HepG2 (cell line): ENCODE data around the gene ALAS2. TPM values are rescaled to one million over a fixed set of nuclear protein-coding genes. Genes with fewer than 3 reads are reported as not detected.
A peak's percentile ranks its signal among the peaks of the same experiment; 100 is the strongest.

Source experiments
- DMAP1 ChIP-seq: IDR thresholded peaks from 2 replicates; pipeline ENCODE4 v1.6.1; 2016
- E2F1 ChIP-seq: sonication (generic); formaldehyde crosslinking; IDR thresholded peaks from 2 replicates; pipeline ENCODE4 v1.5.0; 2020; ENCODE audit warnings: missing genetic modification reagents
- FOXA3 ChIP-seq: IDR thresholded peaks from 2 replicates; pipeline ENCODE4 v1.6.1; 2016; ENCODE audit warnings: missing genetic modification reagents, missing compliant biosample characterization
- FOXM1 ChIP-seq: sonication (generic); formaldehyde crosslinking; IDR thresholded peaks from 2 replicates; pipeline ENCODE4 v1.5.0; 2020; ENCODE audit warnings: missing genetic modification reagents
- HOXA3 ChIP-seq: sonication (generic); formaldehyde crosslinking; IDR thresholded peaks from 2 replicates; pipeline ENCODE4 v1.5.0; 2020; ENCODE audit warnings: missing genetic modification reagents
- MAZ ChIP-seq, 2 experiments: sonication (generic) in 1 of 2; formaldehyde crosslinking in 1 of 2; IDR thresholded peaks; 2 replicates each; pipeline versions ENCODE4 v1.5.0 to v1.6.1; 2012 to 2020; ENCODE audit warnings: low read depth in 2 of 2, mild to moderate bottlenecking in 2 of 2, borderline replicate concordance in 1 of 2, improper control_type of control experiment in 1 of 2, low read length in 1 of 2, missing genetic modification reagents in 1 of 2, moderate library complexity in 1 of 2
- MIER3 ChIP-seq: IDR thresholded peaks from 2 replicates; pipeline ENCODE4 v1.6.1; 2016; ENCODE audit warnings: missing compliant biosample characterization, borderline replicate concordance
- MXD3 ChIP-seq: IDR thresholded peaks from 2 replicates; pipeline ENCODE4 v1.6.1; 2016; ENCODE audit warnings: mild to moderate bottlenecking, missing biosample characterization, missing genetic modification reagents
- SRY ChIP-seq: sonication (generic); formaldehyde crosslinking; IDR thresholded peaks from 2 replicates; pipeline ENCODE4 v1.8.0; 2022; ENCODE audit warnings: mild to moderate bottlenecking, missing genetic modification reagents
- THYN1 ChIP-seq: sonication (generic); formaldehyde crosslinking; IDR thresholded peaks from 2 replicates; pipeline ENCODE4 v1.8.1; 2023; ENCODE audit warnings: low read depth, mild to moderate bottlenecking, moderate library complexity, missing genetic modification reagents, borderline replicate concordance
- TRIM24 ChIP-seq: sonication (generic); formaldehyde crosslinking; IDR thresholded peaks from 2 replicates; pipeline ENCODE4 v1.8.0; 2022; ENCODE audit warnings: mild to moderate bottlenecking, missing genetic modification reagents
- ZNF232 ChIP-seq: sonication (generic); formaldehyde crosslinking; IDR thresholded peaks from 2 replicates; pipeline ENCODE4 v1.4.0; 2020; ENCODE audit warnings: missing genetic modification reagents, borderline replicate concordance
- ZNF543 ChIP-seq: sonication (generic); formaldehyde crosslinking; IDR thresholded peaks from 2 replicates; pipeline ENCODE4 v1.4.0; 2020; ENCODE audit warnings: mild to moderate bottlenecking, missing genetic modification reagents
- ZNF607 ChIP-seq: sonication (generic); formaldehyde crosslinking; IDR thresholded peaks from 2 replicates; pipeline ENCODE4 v1.5.1; 2020; ENCODE audit warnings: missing genetic modification reagents, mild to moderate bottlenecking, borderline replicate concordance
- ZNF703 ChIP-seq: sonication (generic); formaldehyde crosslinking; IDR thresholded peaks from 2 replicates; pipeline ENCODE4 v1.5.1; 2020; ENCODE audit warnings: missing genetic modification reagents, mild to moderate bottlenecking, moderate library complexity, borderline replicate concordance
- polyA plus RNA-seq, 8 experiments: library from polyadenylated mRNA; depleted of rRNA in 3 of 8; stranded (reverse) in 7 of 8; unstranded in 1 of 8; fragments of >200 nt; fragmentation: Illumina TruSeq in 4 of 8; extraction: Trizol in 4 of 8; gene quantifications; 2 replicates each; pipeline versions ENCODE4 v1.2.1 to v1.2.3, GENCODE V29; 2011 to 2016; ENCODE audit warnings: low read depth in 4 of 8, missing spikeins in 1 of 8, mixed read lengths in 1 of 8; ENCODE audit not compliant: insufficient read depth in 1 of 8
- total RNA-seq, 5 experiments: library from RNA; depleted of rRNA; stranded (reverse); fragments of >200 nt; fragmentation: Illumina TruSeq; extraction: Trizol; gene quantifications; 2 replicates each; pipeline ENCODE4 v1.2.3, GENCODE V29; 2016; ENCODE audit warnings: low read depth in 1 of 5
- TF ChIP-seq, protein P1 (sequence below), 2 experiments: sonication (generic) in 1 of 2; formaldehyde crosslinking in 1 of 2; IDR thresholded peaks; 2 replicates each; pipeline versions ENCODE4 v1.6.1 to v1.9.0; 2014 to 2022; ENCODE audit warnings: antibody characterized with exemption in 1 of 2, borderline replicate concordance in 1 of 2, inconsistent platforms in 1 of 2, low read depth in 1 of 2, missing genetic modification reagents in 1 of 2
- TF ChIP-seq, protein P2 (sequence below): IDR thresholded peaks from 2 replicates; pipeline ENCODE4 v1.6.1; 2016; ENCODE audit warnings: low read depth, control low read depth
- TF ChIP-seq, protein P3 (sequence below): sonication (generic); formaldehyde crosslinking; IDR thresholded peaks from 2 replicates; pipeline ENCODE4 v1.4.0; 2020; ENCODE audit warnings: missing genetic modification reagents, mild to moderate bottlenecking, borderline replicate concordance

The ALAS2 gene
- total and polyA plus RNA-seq, 2 of the 13 experiments (the other 11 are each of a cell fraction or from before 2014, with no cell fraction given) = not detected

DNA sequence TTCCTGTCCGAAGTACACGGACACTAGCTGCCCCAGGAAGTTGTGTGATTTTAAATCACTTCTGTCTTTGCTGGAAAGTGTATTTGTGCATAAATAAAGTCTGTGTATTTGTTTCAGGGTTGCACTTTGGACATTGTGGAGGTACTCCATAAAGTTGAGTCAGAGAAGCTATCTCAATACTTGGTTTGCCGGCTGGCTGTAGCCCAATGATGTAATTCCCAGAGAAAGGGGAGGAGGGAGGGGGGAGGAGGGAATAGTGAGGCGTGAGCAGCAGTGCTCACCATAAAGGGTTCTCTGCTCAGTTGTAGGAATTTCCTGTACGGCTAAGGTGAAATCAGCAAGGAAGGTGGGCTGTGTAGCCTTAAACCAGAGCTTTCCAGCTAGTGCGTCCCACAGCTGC is 23.1 kb downstream of the ALAS2 start (continued):
- TF ChIP-seq, protein P1, sequence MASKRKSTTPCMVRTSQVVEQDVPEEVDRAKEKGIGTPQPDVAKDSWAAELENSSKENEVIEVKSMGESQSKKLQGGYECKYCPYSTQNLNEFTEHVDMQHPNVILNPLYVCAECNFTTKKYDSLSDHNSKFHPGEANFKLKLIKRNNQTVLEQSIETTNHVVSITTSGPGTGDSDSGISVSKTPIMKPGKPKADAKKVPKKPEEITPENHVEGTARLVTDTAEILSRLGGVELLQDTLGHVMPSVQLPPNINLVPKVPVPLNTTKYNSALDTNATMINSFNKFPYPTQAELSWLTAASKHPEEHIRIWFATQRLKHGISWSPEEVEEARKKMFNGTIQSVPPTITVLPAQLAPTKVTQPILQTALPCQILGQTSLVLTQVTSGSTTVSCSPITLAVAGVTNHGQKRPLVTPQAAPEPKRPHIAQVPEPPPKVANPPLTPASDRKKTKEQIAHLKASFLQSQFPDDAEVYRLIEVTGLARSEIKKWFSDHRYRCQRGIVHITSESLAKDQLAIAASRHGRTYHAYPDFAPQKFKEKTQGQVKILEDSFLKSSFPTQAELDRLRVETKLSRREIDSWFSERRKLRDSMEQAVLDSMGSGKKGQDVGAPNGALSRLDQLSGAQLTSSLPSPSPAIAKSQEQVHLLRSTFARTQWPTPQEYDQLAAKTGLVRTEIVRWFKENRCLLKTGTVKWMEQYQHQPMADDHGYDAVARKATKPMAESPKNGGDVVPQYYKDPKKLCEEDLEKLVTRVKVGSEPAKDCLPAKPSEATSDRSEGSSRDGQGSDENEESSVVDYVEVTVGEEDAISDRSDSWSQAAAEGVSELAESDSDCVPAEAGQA (IDR thresholded peaks at IDR 0.05; ENCODE audit: low read depth) = no peak
- TF ChIP-seq, protein P1 (CRISPR knock-in tag; IDR thresholded peaks at IDR 0.05; ENCODE audit: borderline replicate concordance) = no peak
- TF ChIP-seq HOXA3 (CRISPR knock-in tag) = no peak
- TF ChIP-seq SRY (CRISPR knock-in tag) = no peak
- TF ChIP-seq DMAP1 (CRISPR knock-in tag) = no peak
- TF ChIP-seq E2F1 (CRISPR knock-in tag) = no peak
- TF ChIP-seq, protein P2, sequence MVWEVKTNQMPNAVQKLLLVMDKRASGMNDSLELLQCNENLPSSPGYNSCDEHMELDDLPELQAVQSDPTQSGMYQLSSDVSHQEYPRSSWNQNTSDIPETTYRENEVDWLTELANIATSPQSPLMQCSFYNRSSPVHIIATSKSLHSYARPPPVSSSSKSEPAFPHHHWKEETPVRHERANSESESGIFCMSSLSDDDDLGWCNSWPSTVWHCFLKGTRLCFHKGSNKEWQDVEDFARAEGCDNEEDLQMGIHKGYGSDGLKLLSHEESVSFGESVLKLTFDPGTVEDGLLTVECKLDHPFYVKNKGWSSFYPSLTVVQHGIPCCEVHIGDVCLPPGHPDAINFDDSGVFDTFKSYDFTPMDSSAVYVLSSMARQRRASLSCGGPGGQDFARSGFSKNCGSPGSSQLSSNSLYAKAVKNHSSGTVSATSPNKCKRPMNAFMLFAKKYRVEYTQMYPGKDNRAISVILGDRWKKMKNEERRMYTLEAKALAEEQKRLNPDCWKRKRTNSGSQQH = no peak
- TF ChIP-seq ZNF703 (CRISPR knock-in tag) = no peak
- TF ChIP-seq MAZ (IDR thresholded peaks at IDR 0.05; ENCODE audit: borderline replicate concordance, low read depth, low read length) = peak; percentile 65; the same call in 1 of the 2 replicates
- no peak for TF ChIP-seq MAZ (CRISPR knock-in tag; IDR thresholded peaks at IDR 0.05; ENCODE audit: low read depth)
- TF ChIP-seq MXD3 = no peak
- TF ChIP-seq TRIM24 = no peak
- no peak for TF ChIP-seq MIER3 (CRISPR knock-in tag)
- TF ChIP-seq, protein P3, sequence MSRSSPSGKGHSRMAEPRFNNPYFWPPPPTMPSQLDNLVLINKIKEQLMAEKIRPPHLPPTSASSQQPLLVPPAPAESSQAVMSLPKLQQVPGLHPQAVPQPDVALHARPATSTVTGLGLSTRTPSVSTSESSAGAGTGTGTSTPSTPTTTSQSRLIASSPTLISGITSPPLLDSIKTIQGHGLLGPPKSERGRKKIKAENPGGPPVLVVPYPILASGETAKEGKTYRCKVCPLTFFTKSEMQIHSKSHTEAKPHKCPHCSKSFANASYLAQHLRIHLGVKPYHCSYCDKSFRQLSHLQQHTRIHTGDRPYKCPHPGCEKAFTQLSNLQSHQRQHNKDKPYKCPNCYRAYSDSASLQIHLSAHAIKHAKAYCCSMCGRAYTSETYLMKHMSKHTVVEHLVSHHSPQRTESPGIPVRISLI (CRISPR knock-in tag) = no peak
- TF ChIP-seq ZNF232 (CRISPR knock-in tag) = no peak
- TF ChIP-seq FOXM1 (CRISPR knock-in tag) = no peak
- peak; percentile 30; the same call in 1 of the 2 replicates for TF ChIP-seq FOXA3 (CRISPR knock-in tag)
- TF ChIP-seq ZNF607 = no peak
- TF ChIP-seq ZNF543 = no peak
- TF ChIP-seq THYN1 (CRISPR knock-in tag) = no peak
